ENCODE measurements around the gene OCA2.

OCA2 gene

DNA sequence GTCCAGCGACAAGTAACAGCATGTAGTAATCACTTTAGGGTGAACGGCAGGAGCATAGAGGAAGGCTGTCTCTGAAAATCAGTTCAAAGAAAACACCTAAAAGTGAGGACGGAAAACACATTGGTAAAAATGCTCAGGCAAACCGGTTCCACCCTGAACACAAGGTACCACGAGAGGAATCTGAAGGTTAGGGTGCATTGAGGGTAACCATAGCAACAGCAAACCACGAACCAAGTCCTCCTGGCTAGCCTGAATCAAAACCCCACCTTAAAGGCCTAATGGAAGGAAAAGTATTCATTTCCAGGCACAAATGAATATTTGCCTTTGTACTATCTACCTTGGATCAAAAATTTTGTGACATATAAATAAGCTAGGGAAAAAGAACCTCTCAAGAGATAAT is 315.0 kb downstream of the OCA2 start:
- H3K9me2 ChIP-seq (replicated peaks; ENCODE audit: insufficient read depth, low read length) = no peaks in the 10 kb centered on the region
- no peak for TF ChIP-seq EZH2phosphoT487 (conservative IDR thresholded peaks at IDR 0.05; ENCODE audit: low read length)
- TF ChIP-seq CTCF (IDR thresholded peaks at IDR 0.05; ENCODE audit: insufficient read depth, low read length, poor library complexity, severe bottlenecking) = no peak
- H3K4me3 ChIP-seq (ENCODE audit: insufficient read depth, low read length, poor library complexity, severe bottlenecking) = no peak overlapping the region

GRCh38 chr15:27783678-27784077 is 315.4 kb downstream of the OCA2 start:
- no peaks in the 10 kb centered on the region for H3K9me2 ChIP-seq (replicated peaks; ENCODE audit: insufficient read depth, low read length)
- H3K27me3 ChIP-seq (ENCODE audit: low read length) = no peaks in the 10 kb centered on the region
- H3K79me2 ChIP-seq (ENCODE audit: insufficient read depth, low read length) = no peaks in the 10 kb centered on the region
- no peak overlapping the region for H3K9ac ChIP-seq (ENCODE audit: low read length)
- no peaks in the 10 kb centered on the region for H3K9me3 ChIP-seq (ENCODE audit: insufficient read depth, low read length)
- no peaks in the 10 kb centered on the region for H3K36me3 ChIP-seq (ENCODE audit: low read length)
- TF ChIP-seq CTCF (IDR thresholded peaks at IDR 0.05; ENCODE audit: insufficient read depth, low read length, poor library complexity, severe bottlenecking) (no peak), EZH2phosphoT487 (conservative IDR thresholded peaks at IDR 0.05; ENCODE audit: low read length) (no peak)
- H2AFZ ChIP-seq (ENCODE audit: low read depth, low read length, severe bottlenecking) = no peak overlapping the region
- H4K20me1 ChIP-seq (ENCODE audit: low read depth, low read length) = no peaks in the 10 kb centered on the region
- no peaks in the 10 kb centered on the region for H3F3A ChIP-seq (ENCODE audit: insufficient read depth)
- H3K4me2 ChIP-seq (ENCODE audit: low read depth, low read length, poor library complexity, severe bottlenecking) = no peak overlapping the region
- H3K27ac ChIP-seq (ENCODE audit: low read depth, low read length) = no peak overlapping the region
- H3K4me3 ChIP-seq (ENCODE audit: insufficient read depth, low read length, poor library complexity, severe bottlenecking) = no peak overlapping the region

More for the DNA sequence above, 315.0 kb downstream of the OCA2 start:
- no peak overlapping the region for H3K9ac ChIP-seq (ENCODE audit: low read length)
- no peak overlapping the region for H2AFZ ChIP-seq (ENCODE audit: low read depth, low read length, severe bottlenecking)
- no peak overlapping the region for H3K4me2 ChIP-seq (ENCODE audit: low read depth, low read length, poor library complexity, severe bottlenecking)
- no peaks in the 10 kb centered on the region for H3F3A ChIP-seq (ENCODE audit: insufficient read depth)
- H3K9me3 ChIP-seq (ENCODE audit: insufficient read depth, low read length) = no peaks in the 10 kb centered on the region
- H3K27me3 ChIP-seq (ENCODE audit: low read length) = no peaks in the 10 kb centered on the region
- H3K79me2 ChIP-seq (ENCODE audit: insufficient read depth, low read length) = no peaks in the 10 kb centered on the region
- H4K20me1 ChIP-seq (ENCODE audit: low read depth, low read length) = no peaks in the 10 kb centered on the region
- H3K27ac ChIP-seq (ENCODE audit: low read depth, low read length) = no peak overlapping the region
- H3K36me3 ChIP-seq (ENCODE audit: low read length) = no peaks in the 10 kb centered on the region

- Histone ChIP-seq H3K27me3 (ENCODE audit: low read length) (no peaks in the 10 kb centered on the region), H3K79me2 (ENCODE audit: insufficient read depth, low read length) (no peaks in the 10 kb centered on the region), H3K36me3 (ENCODE audit: low read length) (no peaks in the 10 kb centered on the region), H3F3A (ENCODE audit: insufficient read depth) (no peaks in the 10 kb centered on the region), H3K9me3 (ENCODE audit: insufficient read depth, low read length) (no peaks in the 10 kb centered on the region), H2AFZ (ENCODE audit: low read depth, low read length, severe bottlenecking) (no peak overlapping the region), H3K9ac (ENCODE audit: low read length) (no peak overlapping the region), H4K20me1 (ENCODE audit: low read depth, low read length) (no peaks in the 10 kb centered on the region), H3K9me2 (replicated peaks; ENCODE audit: insufficient read depth, low read length) (no peaks in the 10 kb centered on the region), H3K4me2 (ENCODE audit: low read depth, low read length, poor library complexity, severe bottlenecking) (no peak overlapping the region), H3K27ac (ENCODE audit: low read depth, low read length) (no peak overlapping the region), H3K4me3 (ENCODE audit: insufficient read depth, low read length, poor library complexity, severe bottlenecking) (no peak overlapping the region)
- TF ChIP-seq CTCF (IDR thresholded peaks at IDR 0.05; ENCODE audit: insufficient read depth, low read length, poor library complexity, severe bottlenecking) (no peak), EZH2phosphoT487 (conservative IDR thresholded peaks at IDR 0.05; ENCODE audit: low read length) (no peak)
Observed at GRCh38 chr15:27782125-27782524, 317.0 kb downstream of the OCA2 start.
